HEK293 (cell line): Measurements from ENCODE around the gene CA6.

Source experiments
- CTCF ChIA-PET: fragments of 350-600 bp; formaldehyde crosslinking; extraction: SDS; loops from one replicate; lab custom pipeline; 2021; ENCODE audit warnings: antibody characterized with exemption; lab: Yijun Ruan, JAX
- POLR2A ChIA-PET: fragments of 300-600 bp; formaldehyde crosslinking; extraction: SDS; loops from one replicate; lab custom pipeline; 2020; ENCODE audit warnings: antibody characterized with exemption, inconsistent platforms; lab: Yijun Ruan, JAX
- H3K27ac ChIP-seq: fragments of 200-500 bp; sonication (Bioruptor generic); 2 replicates; pipeline ENCODE4 v1.5.1; 2014; ENCODE audit warnings: low read depth, low read length, control low read depth, inconsistent platforms; ENCODE audit errors: extremely low read depth
- H3K36me3 ChIP-seq, 2 experiments: fragments of 200-500 bp in 1 of 2; sonication (Bioruptor generic) in 1 of 2; 1 replicate in 1 of 2; 2 replicates in 1 of 2; pipeline ENCODE4 v1.5.1; 2014 to 2017; ENCODE audit warnings: inconsistent platforms in 2 of 2, low read length in 2 of 2; ENCODE audit not compliant: control insufficient read depth in 2 of 2, insufficient read depth in 1 of 2
- H3K4me1 ChIP-seq: fragments of 200-500 bp; sonication (Bioruptor generic); 2 replicates; pipeline ENCODE4 v1.5.1; 2014; ENCODE audit warnings: mild to moderate bottlenecking, low read length, inconsistent platforms; ENCODE audit not compliant: control insufficient read depth, insufficient read depth
- H3K4me3 ChIP-seq: 2 replicates; pipeline ENCODE4 v1.5.1; 2011; ENCODE audit warnings: low read depth, mild to moderate bottlenecking, control low read depth, low read length, moderate library complexity
- H3K9me3 ChIP-seq: fragments of 200-500 bp; sonication (Bioruptor generic); 2 replicates; pipeline ENCODE4 v1.5.1; 2014; ENCODE audit warnings: low read depth, low read length, inconsistent platforms; ENCODE audit not compliant: control insufficient read depth, insufficient read depth
- AEBP2 ChIP-seq: fragments of 450-650 bp; formaldehyde crosslinking; IDR thresholded peaks from 2 replicates; pipeline ENCODE4 v1.5.1; 2016; ENCODE audit warnings: missing biosample characterization, missing genetic modification characterization, borderline replicate concordance
- BCL11B ChIP-seq: fragments of 450-650 bp; formaldehyde crosslinking; IDR thresholded peaks from 2 replicates; pipeline ENCODE4 v1.5.1; 2016; ENCODE audit warnings: low read depth, missing biosample characterization, missing genetic modification characterization
- HIC1 ChIP-seq: fragments of 450-650 bp; formaldehyde crosslinking; IDR thresholded peaks from 2 replicates; pipeline ENCODE4 v1.5.1; 2016; ENCODE audit warnings: missing biosample characterization, missing genetic modification characterization
- KLF1 ChIP-seq: fragments of 450-650 bp; formaldehyde crosslinking; IDR thresholded peaks from 2 replicates; pipeline ENCODE4 v1.5.1; 2016; ENCODE audit warnings: missing biosample characterization, missing genetic modification characterization
- MEIS1 ChIP-seq: sonication (generic); formaldehyde crosslinking; IDR thresholded peaks from 2 replicates; pipeline ENCODE4 v1.8.1; 2022; ENCODE audit warnings: missing genetic modification reagents, mild to moderate bottlenecking, borderline replicate concordance
- MZF1 ChIP-seq: fragments of 450-650 bp; formaldehyde crosslinking; IDR thresholded peaks from 2 replicates; pipeline ENCODE4 v1.5.1; 2017; ENCODE audit warnings: missing biosample characterization, missing genetic modification characterization, borderline replicate concordance
- SCRT2 ChIP-seq: fragments of 450-650 bp; formaldehyde crosslinking; IDR thresholded peaks from 2 replicates; pipeline ENCODE4 v1.5.1; 2016; ENCODE audit warnings: missing biosample characterization, missing genetic modification characterization
- TCF7L2 ChIP-seq: IDR thresholded peaks from 2 replicates; pipeline ENCODE4 v1.6.1; 2011; ENCODE audit warnings: low read depth, mild to moderate bottlenecking, inconsistent platforms, low read length, moderate library complexity, borderline replicate concordance
- ZBTB44 ChIP-seq: fragments of 450-650 bp; IDR thresholded peaks from 2 replicates; pipeline ENCODE4 v1.5.1; 2018; ENCODE audit warnings: missing biosample characterization, mild to moderate bottlenecking, missing genetic modification characterization
- ZBTB49 ChIP-seq: fragments of 450-650 bp; formaldehyde crosslinking; IDR thresholded peaks from 2 replicates; pipeline ENCODE4 v1.5.1; 2016; ENCODE audit warnings: missing biosample characterization, missing genetic modification characterization, low read depth
- ZBTB7A ChIP-seq: fragments of 450-650 bp; formaldehyde crosslinking; IDR thresholded peaks from 2 replicates; pipeline ENCODE4 v1.5.1; 2016; ENCODE audit warnings: low read depth, missing biosample characterization, missing genetic modification characterization
- ZNF121 ChIP-seq: fragments of 450-650 bp; formaldehyde crosslinking; IDR thresholded peaks from 2 replicates; pipeline ENCODE4 v1.5.1; 2016; ENCODE audit warnings: missing biosample characterization, missing genetic modification characterization
- ZNF133 ChIP-seq: fragments of 450-650 bp; formaldehyde crosslinking; IDR thresholded peaks from 2 replicates; pipeline ENCODE4 v1.5.1; 2016; ENCODE audit warnings: missing biosample characterization, missing genetic modification characterization
- ZNF175 ChIP-seq: fragments of 450-650 bp; formaldehyde crosslinking; IDR thresholded peaks from 2 replicates; pipeline ENCODE4 v1.5.1; 2016; ENCODE audit warnings: missing biosample characterization, missing genetic modification characterization
- ZNF366 ChIP-seq: fragments of 450-650 bp; formaldehyde crosslinking; conservative IDR thresholded peaks from 2 replicates; pipeline ENCODE4 v1.5.1; 2016; ENCODE audit warnings: missing biosample characterization, missing genetic modification characterization
- ZNF404 ChIP-seq: fragments of 450-650 bp; formaldehyde crosslinking; IDR thresholded peaks from 2 replicates; pipeline ENCODE4 v1.5.1; 2017; ENCODE audit warnings: missing biosample characterization, missing genetic modification characterization
- ZNF549 ChIP-seq: fragments of 450-650 bp; IDR thresholded peaks from 2 replicates; pipeline ENCODE4 v1.5.1; 2018; ENCODE audit warnings: missing biosample characterization, missing genetic modification characterization, mild to moderate bottlenecking, inconsistent platforms, moderate library complexity
- ZNF558 ChIP-seq: fragments of 450-650 bp; formaldehyde crosslinking; IDR thresholded peaks from 2 replicates; pipeline ENCODE4 v1.5.1; 2016; ENCODE audit warnings: missing biosample characterization, missing genetic modification characterization
- ZNF560 ChIP-seq: fragments of 450-650 bp; formaldehyde crosslinking; IDR thresholded peaks from 2 replicates; pipeline ENCODE4 v1.5.1; 2017; ENCODE audit warnings: missing biosample characterization, missing genetic modification characterization, borderline replicate concordance
- ZNF639 ChIP-seq: fragments of 450-650 bp; formaldehyde crosslinking; IDR thresholded peaks from 2 replicates; pipeline ENCODE4 v1.5.1; 2016; ENCODE audit warnings: missing biosample characterization, missing genetic modification characterization
- ZNF792 ChIP-seq: fragments of 450-650 bp; formaldehyde crosslinking; IDR thresholded peaks from 2 replicates; pipeline ENCODE4 v1.5.1; 2016; ENCODE audit warnings: missing biosample characterization, missing genetic modification characterization
- ZSCAN4 ChIP-seq: fragments of 450-650 bp; formaldehyde crosslinking; IDR thresholded peaks from 2 replicates; pipeline ENCODE4 v1.5.1; 2017; ENCODE audit warnings: missing biosample characterization, missing genetic modification characterization

CA6 gene

GRCh38 chr1:8905582-8906191, 40.0 kb upstream of the CA6 start:
- Histone ChIP-seq H3K27ac (no peak overlapping the region), H3K36me3 (no peaks in the 10 kb centered on the region), H3K4me3 (no peak overlapping the region), H3K4me1 (no peaks in the 10 kb centered on the region), H3K9me3 (no peaks in the 10 kb centered on the region)
- ChIA-PET POLR2A (no interaction called here), CTCF (no interaction called here)
- no peak for TF ChIP-seq ZNF404 (tag by site-specific recombination)
- peak; percentile 63; the same call in 1 of the 2 replicates for TF ChIP-seq KLF1 (tag by site-specific recombination)

GRCh38 chr1:8908388-8909151, 37.1 kb upstream of the CA6 start:
- H3K36me3 ChIP-seq: no peaks in the 10 kb centered on the region
- TF ChIP-seq ZNF175 (tag by site-specific recombination) (no peak), ZNF558 (tag by site-specific recombination) (no peak), MEIS1 (no peak), ZBTB44 (no peak), ZNF366 (no peak), ZNF121 (no peak), ZBTB49 (tag by site-specific recombination) (no peak), ZNF549 (tag by site-specific recombination) (no peak), MZF1 (tag by site-specific recombination) (no peak), BCL11B (tag by site-specific recombination) (no peak), ZNF792 (tag by site-specific recombination) (no peak), ZNF560 (tag by site-specific recombination) (no peak), TCF7L2 (no peak), AEBP2 (tag by site-specific recombination) (no peak), SCRT2 (tag by site-specific recombination) (no peak), HIC1 (tag by site-specific recombination) (no peak), ZNF639 (tag by site-specific recombination) (no peak), ZNF133 (tag by site-specific recombination) (no peak), ZBTB7A (tag by site-specific recombination) (no peak), ZSCAN4 (tag by site-specific recombination) (no peak)
- ChIA-PET CTCF (interaction anchor here (0.7 to 2.9 kb wide), 4 partner anchors 9 to 79 kb away, joined by 3 to 11 read pairs (median 3); no protein-coding TSS in a partner anchor), POLR2A (no interaction called here)
- H3K9me3 ChIP-seq: no peaks in the 10 kb centered on the region
- peaks cover 6% of the 10 kb centered on the region for H3K4me1 ChIP-seq
- no peak overlapping the region for H3K4me3 ChIP-seq
- no peak overlapping the region for H3K27ac ChIP-seq
